Trophoblast cell (in vitro differentiated cells and primary cell): ENCODE data around the gene METTL15.
"Not testable (repeated sequence)": the region's sequence is repeated elsewhere in the genome, so short reads cannot be mapped to it uniquely, and the experiment has no call there.

Source experiments
- DNase-seq, 2 donors: peaks; one replicate each; pipeline ENCODE4 v3.0.0-alpha.2; 2016
- H2AFZ ChIP-seq: 2 replicates; pipeline ENCODE4 v1.6.1; 2013; ENCODE audit warnings: low read length, moderate library complexity, mild to moderate bottlenecking; ENCODE audit not compliant: insufficient read depth, poor library complexity
- H2AK5ac ChIP-seq: 2 replicates; pipeline ENCODE4 v1.6.1; 2013; ENCODE audit warnings: mild to moderate bottlenecking, low read length
- H2BK120ac ChIP-seq: 2 replicates; pipeline ENCODE4 v1.6.1; 2013; ENCODE audit warnings: low read length, mild to moderate bottlenecking, moderate library complexity; ENCODE audit not compliant: insufficient read depth, poor library complexity
- H2BK12ac ChIP-seq: 2 replicates; pipeline ENCODE4 v1.6.1; 2013; ENCODE audit warnings: mild to moderate bottlenecking, low read length, moderate library complexity
- H2BK5ac ChIP-seq: 2 replicates; pipeline ENCODE4 v1.6.1; 2013; ENCODE audit warnings: low read length, low read depth, moderate library complexity, mild to moderate bottlenecking; ENCODE audit not compliant: poor library complexity
- H3K14ac ChIP-seq: 2 replicates; pipeline ENCODE4 v1.6.1; 2013; ENCODE audit warnings: mild to moderate bottlenecking, low read length
- H3K18ac ChIP-seq: 2 replicates; pipeline ENCODE4 v1.6.1; 2013; ENCODE audit warnings: mild to moderate bottlenecking, low read length
- H3K23ac ChIP-seq: 2 replicates; pipeline ENCODE4 v1.6.1; 2013; ENCODE audit warnings: low read length
- H3K27ac ChIP-seq: 2 replicates; pipeline ENCODE4 v1.5.1; 2013; ENCODE audit warnings: low read depth, mild to moderate bottlenecking, inconsistent platforms, low read length, moderate library complexity
- H3K27me3 ChIP-seq: 2 replicates; pipeline ENCODE4 v1.6.1; 2013; ENCODE audit warnings: inconsistent platforms, mild to moderate bottlenecking, low read length, moderate library complexity; ENCODE audit not compliant: insufficient read depth
- H3K36me3 ChIP-seq, 2 experiments: 1 replicate in 1 of 2; 2 replicates in 1 of 2; pipeline ENCODE4 v1.6.1; 2013; ENCODE audit warnings: low read length in 2 of 2, mild to moderate bottlenecking in 2 of 2, moderate library complexity in 1 of 2; ENCODE audit not compliant: insufficient read depth in 2 of 2, control insufficient read depth in 1 of 2
- H3K4ac ChIP-seq: 2 replicates; pipeline ENCODE4 v1.6.1; 2013; ENCODE audit warnings: low read depth, mild to moderate bottlenecking, low read length, moderate library complexity
- H3K4me1 ChIP-seq, 2 experiments: 1 replicate in 1 of 2; 2 replicates in 1 of 2; pipeline ENCODE4 v1.6.1; 2013; ENCODE audit warnings: low read length in 2 of 2, mild to moderate bottlenecking in 2 of 2, moderate library complexity in 1 of 2; ENCODE audit not compliant: insufficient read depth in 2 of 2, control insufficient read depth in 1 of 2
- H3K4me2 ChIP-seq: 2 replicates; pipeline ENCODE4 v1.6.1; 2013; ENCODE audit warnings: inconsistent platforms, mild to moderate bottlenecking, low read length, moderate library complexity
- H3K4me3 ChIP-seq: 2 replicates; pipeline ENCODE4 v1.5.1; 2013; ENCODE audit warnings: mild to moderate bottlenecking, low read depth, low read length, inconsistent platforms
- H3K79me1 ChIP-seq: one replicate; pipeline ENCODE4 v1.6.1; 2013; ENCODE audit warnings: low read length
- H3K79me2 ChIP-seq: 2 replicates; pipeline ENCODE4 v1.6.1; 2013; ENCODE audit warnings: low read length, mild to moderate bottlenecking; ENCODE audit not compliant: control insufficient read depth, insufficient read depth, poor library complexity
- H3K9ac ChIP-seq: 2 replicates; pipeline ENCODE4 v1.6.1; 2013; ENCODE audit warnings: mild to moderate bottlenecking, low read length
- H3K9me3 ChIP-seq: 2 replicates; pipeline ENCODE4 v1.6.1; 2013; ENCODE audit warnings: low read depth, mild to moderate bottlenecking, control low read depth, inconsistent platforms, low read length; ENCODE audit not compliant: insufficient read depth
- H4K12ac ChIP-seq: 2 replicates; pipeline ENCODE4 v1.6.1; 2013; ENCODE audit warnings: low read depth, mild to moderate bottlenecking, low read length, moderate library complexity
- H4K8ac ChIP-seq: 2 replicates; pipeline ENCODE4 v1.6.1; 2013; ENCODE audit warnings: low read depth, mild to moderate bottlenecking, low read length, moderate library complexity
- H4K91ac ChIP-seq: one replicate; pipeline ENCODE4 v1.6.1; 2013; ENCODE audit warnings: low read depth, mild to moderate bottlenecking, low read length, moderate library complexity
- WGBS: extraction: QIAGEN DNeasy Blood & Tissue Kit; methylation state at CpG from one replicate; pipeline ENCODE4 v1.1.7; 2013; ENCODE audit warnings: missing lambda C conversion rate; ENCODE audit not compliant: insufficient read length, insufficient coverage; ENCODE audit errors: extremely low coverage; 5-methylcytosine and 5-hydroxymethylcytosine counted together

The METTL15 gene

GRCh38 chr11:28209906-28210305 is 101.7 kb downstream of the METTL15 start:
- no peak overlapping the region for H3K4ac ChIP-seq
- no peak for DNase-seq
- H3K36me3 ChIP-seq, result no peaks in the 10 kb centered on the region
- WGBS, result no CpG with 5 or more reads among the region's 1 CpG
- H2BK5ac ChIP-seq, result no peak overlapping the region
- H3K27ac ChIP-seq, result no peak overlapping the region
- no peak overlapping the region for H3K9ac ChIP-seq
- no peaks in the 10 kb centered on the region for H3K79me1 ChIP-seq
- H2AFZ ChIP-seq, result no peak overlapping the region
- no peak overlapping the region for H2BK12ac ChIP-seq
- no peak overlapping the region for H3K4me3 ChIP-seq
- no peaks in the 10 kb centered on the region for H3K4me1 ChIP-seq
- H3K18ac ChIP-seq, result no peak overlapping the region
- H3K23ac ChIP-seq, result no peak overlapping the region
- H4K12ac ChIP-seq, result no peak overlapping the region
- H3K4me2 ChIP-seq, result no peak overlapping the region
- H3K79me2 ChIP-seq, result no peaks in the 10 kb centered on the region
- H3K9me3 ChIP-seq, result no peaks in the 10 kb centered on the region
- H4K8ac ChIP-seq, result no peak overlapping the region
- H3K27me3 ChIP-seq, result no peaks in the 10 kb centered on the region
- no peak overlapping the region for H4K91ac ChIP-seq
- no peak overlapping the region for H2AK5ac ChIP-seq
- H3K14ac ChIP-seq, result no peak overlapping the region
- H2BK120ac ChIP-seq, result no peak overlapping the region

DNA sequence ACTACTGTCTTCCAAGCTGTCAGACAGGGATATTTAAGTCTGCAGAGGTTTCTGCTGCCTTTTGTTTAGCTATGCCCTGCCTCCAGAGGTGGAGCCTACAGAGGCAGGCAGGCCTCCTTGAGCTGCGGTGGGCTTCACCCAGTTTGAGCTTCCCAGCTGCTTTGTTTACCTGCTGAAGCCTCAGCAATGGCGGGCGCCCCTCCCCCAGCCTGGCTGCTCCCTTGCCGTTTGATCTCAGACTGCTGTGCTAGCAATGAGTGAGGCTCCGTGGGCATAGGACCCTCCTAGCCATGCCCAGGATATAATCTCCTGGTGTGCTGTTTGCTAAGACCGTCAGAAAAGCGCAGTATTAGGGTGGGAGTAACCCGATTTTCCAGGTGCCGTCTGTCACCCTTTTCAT is 113.9 kb downstream of the METTL15 start:
- H4K8ac ChIP-seq, H3K27me3 ChIP-seq, H2BK5ac ChIP-seq, H4K91ac ChIP-seq, H2AK5ac ChIP-seq, H3K79me1 ChIP-seq, H3K23ac ChIP-seq, H3K18ac ChIP-seq, H3K14ac ChIP-seq, H3K36me3 ChIP-seq, H3K4ac ChIP-seq, DNase-seq, H3K4me2 ChIP-seq, H2AFZ ChIP-seq, H2BK12ac ChIP-seq, H3K4me3 ChIP-seq, H3K27ac ChIP-seq, H3K9ac ChIP-seq, H2BK120ac ChIP-seq, H3K4me1 ChIP-seq, H4K12ac ChIP-seq, H3K9me3 ChIP-seq, H3K79me2 ChIP-seq: not testable (repeated sequence)
- no CpG with 5 or more reads among the region's 9 CpGs for WGBS

- Histone ChIP-seq H4K8ac (no peak overlapping the region), H3K18ac (no peak overlapping the region), H3K27ac (no peak overlapping the region), H2BK120ac (no peak overlapping the region), H3K4me3 (no peak overlapping the region), H3K27me3 (no peaks in the 10 kb centered on the region), H3K4me1 (no peaks in the 10 kb centered on the region), H3K4ac (no peak overlapping the region), H3K4me2 (no peak overlapping the region), H2BK5ac (no peak overlapping the region), H2AK5ac (no peak overlapping the region), H3K36me3 (no peaks in the 10 kb centered on the region), H3K9ac (no peak overlapping the region), H2AFZ (no peak overlapping the region), H3K14ac (no peak overlapping the region), H4K91ac (no peak overlapping the region), H3K23ac (no peak overlapping the region), H3K79me1 (no peaks in the 10 kb centered on the region), H4K12ac (no peak overlapping the region), H3K9me3 (peaks cover 1% of the 10 kb centered on the region), H3K79me2 (no peaks in the 10 kb centered on the region), H2BK12ac (no peak overlapping the region)
- WGBS, result no CpG with 5 or more reads among the region's 1 CpG
- DNase-seq, result no peak
Observed at GRCh38 chr11:28223577-28223976, 115.4 kb downstream of the METTL15 start.

DNA sequence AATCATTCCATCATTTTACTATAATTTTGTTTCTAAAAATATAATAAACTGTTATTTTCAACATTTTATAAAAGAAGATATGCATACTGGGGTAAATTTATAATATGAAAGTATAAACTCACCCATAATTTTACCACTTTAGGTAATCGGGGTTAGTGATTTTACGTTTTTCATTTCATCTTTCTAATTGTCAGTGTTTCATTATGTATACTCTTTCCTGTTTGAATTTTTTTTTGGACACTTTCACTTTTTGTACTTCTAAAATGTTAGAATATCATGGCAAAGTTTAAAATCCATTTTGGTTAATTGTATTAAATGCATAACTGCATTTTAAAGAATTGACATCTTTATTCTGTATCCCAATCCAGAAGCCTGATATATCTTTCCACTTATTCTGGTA is 115.8 kb downstream of the METTL15 start:
- Histone ChIP-seq H4K8ac (no peak overlapping the region), H3K27ac (no peak overlapping the region), H2AK5ac (no peak overlapping the region), H4K12ac (no peak overlapping the region), H2BK12ac (no peak overlapping the region), H3K4me2 (no peak overlapping the region), H3K4me3 (no peak overlapping the region), H3K27me3 (no peaks in the 10 kb centered on the region), H3K36me3 (no peaks in the 10 kb centered on the region), H3K79me1 (no peaks in the 10 kb centered on the region), H3K79me2 (no peaks in the 10 kb centered on the region), H3K18ac (no peak overlapping the region), H3K4ac (no peak overlapping the region), H2BK5ac (no peak overlapping the region), H3K14ac (no peak overlapping the region), H4K91ac (no peak overlapping the region), H2BK120ac (no peak overlapping the region), H2AFZ (no peak overlapping the region), H3K9ac (no peak overlapping the region), H3K4me1 (no peaks in the 10 kb centered on the region), H3K9me3 (peaks cover 1% of the 10 kb centered on the region), H3K23ac (no peak overlapping the region)
- no peak for DNase-seq
- WGBS, result no CpG with 5 or more reads among the region's 2 CpGs
